ENCODE results near the gene CHM. TPM values are rescaled to one million over a fixed set of nuclear protein-coding genes. Genes with fewer than 3 reads are reported as not detected.

The CHM gene
- total and polyA plus RNA-seq, 2 experiments from 2014 or later: 19.0 to 19.1 TPM

- TF ChIP-seq POLR2AphosphoS5 (IDR thresholded peaks at IDR 0.05; ENCODE audit: low read depth) (no peak), STAT1 (IDR thresholded peaks at IDR 0.05; ENCODE audit: unreplicated experiment) (no peak), ZNF462 (CRISPR knock-in tag; IDR thresholded peaks at IDR 0.05) (no peak), ETS1 (IDR thresholded peaks at IDR 0.05) (no peak), ZNF331 (CRISPR knock-in tag; IDR thresholded peaks at IDR 0.05; ENCODE audit: low read depth) (no peak), JUNB (IDR thresholded peaks at IDR 0.05; ENCODE audit: unreplicated experiment) (no peak), REST (IDR thresholded peaks at IDR 0.05; ENCODE audit: unreplicated experiment) (no peak), CREB1 (CRISPR knock-in tag; IDR thresholded peaks at IDR 0.05; ENCODE audit: low read depth) (no peak), EZH2phosphoT487 (IDR thresholded peaks at IDR 0.05; ENCODE audit: unreplicated experiment) (no peak), EZH2 (IDR thresholded peaks at IDR 0.05; ENCODE audit: low read depth, unreplicated experiment) (no peak), CTCF (conservative IDR thresholded peaks at IDR 0.05; ENCODE audit: low read depth in 2 of 2) (no peak), NANOG (IDR thresholded peaks at IDR 0.05; ENCODE audit: borderline replicate concordance) (no peak), ZNF114 (CRISPR knock-in tag; IDR thresholded peaks at IDR 0.05) (no peak)
- Mint-ChIP-seq H3K27ac (no peak overlapping the region), H3K9me3 (no peaks in the 10 kb centered on the region; the same call in 2 of the 3 replicates), H3K36me3 (ENCODE audit: low read depth) (peaks cover 17% of the 10 kb centered on the region), H3K4me1 (no peaks in the 10 kb centered on the region), H3K27me3 (ENCODE audit: insufficient read depth, low read depth, poor library complexity) (no peaks in the 10 kb centered on the region), H3K4me3 (no peak overlapping the region)
- DNase-seq (ENCODE audit: low spot score) (no peak), ATAC-seq (no peak)
- Histone ChIP-seq H3K4me2 (no peak overlapping the region), H3K9me2 (ENCODE audit: insufficient read depth) (no peaks in the 10 kb centered on the region), H3K27me3 (ENCODE audit: insufficient read depth) (no peaks in the 10 kb centered on the region), H3K4me1 (ENCODE audit: insufficient read depth) (no peaks in the 10 kb centered on the region), H3K79me2 (replicated peaks; ENCODE audit: insufficient read depth) (no peaks in the 10 kb centered on the region), H4K20me1 (replicated peaks; ENCODE audit: insufficient read depth) (no peaks in the 10 kb centered on the region), H3K4me3 (no peak overlapping the region), H3K27ac (ENCODE audit: low read depth) (no peak overlapping the region), H3F3A (replicated peaks; ENCODE audit: low read depth) (no peaks in the 10 kb centered on the region), H3K36me3 (ENCODE audit: insufficient read depth) (no peaks in the 10 kb centered on the region), H2AFZ (no peak overlapping the region)
These were observed 91.8 kb downstream of the CHM start for GRCh38 chrX:85955510-85955909.
